Activated T-cell treated with anti-CD3 and anti-CD28 coated beads, Interleukin-2, amount 50 U/mL, for 72 hours (primary cell): ENCODE results near the gene GRPEL1. TPM values are rescaled to one million over a fixed set of nuclear protein-coding genes. Genes with fewer than 3 reads are reported as not detected.
"Not testable (repeated sequence)": the region's sequence is repeated elsewhere in the genome, so short reads cannot be mapped to it uniquely, and the experiment has no call there.

ENCODE experiments used
- ATAC-seq, 2 donors: fragments of 150-1000 bp; cut with Tn5 transposase; replicated peaks in 1 of 2; 2 replicates each; pipeline ENCODE4 v1.10.0; 2021; ENCODE audit warnings: moderate library complexity in 2 of 2, mild to moderate bottlenecking in 1 of 2
- DNase-seq, 2 donors: peaks; one replicate each; pipeline ENCODE4 v3.0.0; 2021 to 2022; ENCODE audit warnings: mixed read lengths in 1 of 2
- H3K27ac Mint-ChIP-seq: one replicate; pipeline ENCODE4 v1.8.0; 2022; ENCODE audit warnings: mild to moderate bottlenecking, moderate library complexity, mixed read lengths
- H3K27me3 Mint-ChIP-seq: one replicate; pipeline ENCODE4 v1.8.0; 2022; ENCODE audit warnings: low read depth, mixed read lengths
- H3K36me3 Mint-ChIP-seq, 2 donors: one replicate each; pipeline ENCODE4 v1.8.0; 2022; ENCODE audit warnings: mixed read lengths in 2 of 2, mild to moderate bottlenecking in 1 of 2; ENCODE audit not compliant: insufficient read depth in 2 of 2
- H3K4me1 Mint-ChIP-seq: one replicate; pipeline ENCODE4 v1.8.0; 2022; ENCODE audit warnings: low read depth, mixed read lengths
- H3K4me3 Mint-ChIP-seq, 2 donors: one replicate each; pipeline ENCODE4 v1.8.0; 2022; ENCODE audit warnings: mild to moderate bottlenecking in 2 of 2, mixed read lengths in 2 of 2, moderate library complexity in 2 of 2
- H3K9me3 Mint-ChIP-seq, 2 donors: one replicate each; pipeline ENCODE4 v1.8.0; 2022; ENCODE audit warnings: mixed read lengths in 2 of 2
- total RNA-seq, 2 donors: library from RNA; stranded (reverse); gene quantifications; one replicate each; pipeline ENCODE4 v1.2.3, GENCODE V29; 2022

Gene GRPEL1
- total RNA-seq, 2 donors from 2014 or later = 47.6 to 65.5 TPM

- peak overlapping the region; percentile 88 to 99 for H3K4me3 Mint-ChIP-seq
- H3K27me3 Mint-ChIP-seq = no peaks in the 10 kb centered on the region
- DNase-seq (peak in 1 of 2 donors; percentile 8), ATAC-seq (no peak)
- H3K9me3 Mint-ChIP-seq = no peaks in the 10 kb centered on the region
- peaks cover 19% of the 10 kb centered on the region for H3K4me1 Mint-ChIP-seq
- H3K27ac Mint-ChIP-seq = no peak overlapping the region
- no peaks in the 10 kb centered on the region for H3K36me3 Mint-ChIP-seq
Observed at GRCh38 chr4:7103607-7104365, 35.9 kb upstream of the GRPEL1 start.

GRCh38 chr4:7103031-7103606, 35.3 kb upstream of the GRPEL1 start:
- Mint-ChIP-seq H3K27ac (peak overlapping the region; percentile 94), H3K27me3 (no peaks in the 10 kb centered on the region), H3K4me1 (peaks cover 19% of the 10 kb centered on the region), H3K9me3 (no peaks in the 10 kb centered on the region), H3K4me3 (peak overlapping the region; percentile 88 to 99), H3K36me3 (no peaks in the 10 kb centered on the region)
- DNase-seq = peak; percentile 86 to 89
- ATAC-seq = peak; percentile 92 to 93

- DNase-seq (peak; percentile 5 to 6), ATAC-seq (peak; percentile 1 to 4)
- H3K9me3 Mint-ChIP-seq, H3K36me3 Mint-ChIP-seq, H3K27me3 Mint-ChIP-seq: not testable (repeated sequence)
- peak overlapping the region; percentile 88 to 99 for H3K4me3 Mint-ChIP-seq
- H3K4me1 Mint-ChIP-seq = peaks cover 19% of the 10 kb centered on the region
- H3K27ac Mint-ChIP-seq = peak overlapping the region; percentile 94
Observed at GRCh38 chr4:7102516-7102909, 34.6 kb upstream of the GRPEL1 start.

GRCh38 chr4:7101692-7102515, 34.0 kb upstream of the GRPEL1 start:
- H3K9me3 Mint-ChIP-seq = no peaks in the 10 kb centered on the region

GRCh38 chr4:7096236-7096635, 28.4 kb upstream of the GRPEL1 start:
- ATAC-seq = no peak
- H3K4me1 Mint-ChIP-seq = peaks cover 1% of the 10 kb centered on the region
- H3K27me3 Mint-ChIP-seq = peaks cover 12% of the 10 kb centered on the region
- DNase-seq = no peak
- H3K9me3 Mint-ChIP-seq = no peaks in the 10 kb centered on the region
- H3K27ac Mint-ChIP-seq = no peak overlapping the region
- no peaks in the 10 kb centered on the region for H3K36me3 Mint-ChIP-seq
- no peak overlapping the region for H3K4me3 Mint-ChIP-seq

More at GRCh38 chr4:7101692-7102515, 34.0 kb upstream of the GRPEL1 start:
- H3K27me3 Mint-ChIP-seq = no peaks in the 10 kb centered on the region
- ATAC-seq (peak; percentile 66 to 67), DNase-seq (peak; percentile 64 to 72)
- peak overlapping the region; percentile 88 to 99 for H3K4me3 Mint-ChIP-seq
- H3K36me3 Mint-ChIP-seq = no peaks in the 10 kb centered on the region
- H3K27ac Mint-ChIP-seq = no peak overlapping the region
- peaks cover 19% of the 10 kb centered on the region for H3K4me1 Mint-ChIP-seq

GRCh38 chr4:7095611-7096155, 27.8 kb upstream of the GRPEL1 start:
- H3K9me3 Mint-ChIP-seq = no peaks in the 10 kb centered on the region
- no peak for ATAC-seq
- H3K36me3 Mint-ChIP-seq = no peaks in the 10 kb centered on the region
- H3K27ac Mint-ChIP-seq = no peak overlapping the region
- H3K4me3 Mint-ChIP-seq = no peak overlapping the region
- no peaks in the 10 kb centered on the region for H3K4me1 Mint-ChIP-seq
- DNase-seq = no peak
- H3K27me3 Mint-ChIP-seq = peaks cover 12% of the 10 kb centered on the region

- DNase-seq (no peak), ATAC-seq (no peak)
- H3K36me3 Mint-ChIP-seq = no peaks in the 10 kb centered on the region
- peaks cover 14% of the 10 kb centered on the region for H3K27me3 Mint-ChIP-seq
- no peak overlapping the region for H3K4me3 Mint-ChIP-seq
- H3K9me3 Mint-ChIP-seq = no peaks in the 10 kb centered on the region
- no peaks in the 10 kb centered on the region for H3K4me1 Mint-ChIP-seq
- no peak overlapping the region for H3K27ac Mint-ChIP-seq
Observed at GRCh38 chr4:7094916-7095315, 27.1 kb upstream of the GRPEL1 start.

- H3K9me3 Mint-ChIP-seq = no peaks in the 10 kb centered on the region
- ATAC-seq (no peak), DNase-seq (no peak)
- H3K36me3 Mint-ChIP-seq = peaks cover 0 to 1% of the 10 kb centered on the region in 2 donors
- H3K27me3 Mint-ChIP-seq = peaks cover 22% of the 10 kb centered on the region
- H3K27ac Mint-ChIP-seq = no peak overlapping the region
- H3K4me3 Mint-ChIP-seq = no peak overlapping the region
- H3K4me1 Mint-ChIP-seq = no peaks in the 10 kb centered on the region
Observed at GRCh38 chr4:7092026-7092425, 24.2 kb upstream of the GRPEL1 start.

GRCh38 chr4:7089213-7089986, 21.5 kb upstream of the GRPEL1 start:
- peaks cover 28% of the 10 kb centered on the region for H3K27me3 Mint-ChIP-seq
- peaks cover 0 to 3% of the 10 kb centered on the region in 2 donors for H3K9me3 Mint-ChIP-seq
- H3K4me3 Mint-ChIP-seq = no peak overlapping the region
- no peaks in the 10 kb centered on the region for H3K4me1 Mint-ChIP-seq
- DNase-seq (no peak), ATAC-seq (no peak)
- H3K36me3 Mint-ChIP-seq = peaks cover 2% of the 10 kb centered on the region in 2 donors
- H3K27ac Mint-ChIP-seq = no peak overlapping the region

GRCh38 chr4:7087036-7087435, 19.2 kb upstream of the GRPEL1 start:
- peaks cover 2% of the 10 kb centered on the region in 2 donors for H3K36me3 Mint-ChIP-seq
- no peaks in the 10 kb centered on the region for H3K4me1 Mint-ChIP-seq
- ATAC-seq (no peak), DNase-seq (no peak)
- H3K4me3 Mint-ChIP-seq = no peak overlapping the region
- H3K9me3 Mint-ChIP-seq = peaks cover 0 to 3% of the 10 kb centered on the region in 2 donors
- no peak overlapping the region for H3K27ac Mint-ChIP-seq
- H3K27me3 Mint-ChIP-seq = peaks cover 20% of the 10 kb centered on the region

- Mint-ChIP-seq H3K27me3 (peaks cover 20% of the 10 kb centered on the region), H3K4me3 (no peak overlapping the region), H3K27ac (no peak overlapping the region), H3K4me1 (no peaks in the 10 kb centered on the region), H3K36me3 (peaks cover 2% of the 10 kb centered on the region in 2 donors), H3K9me3 (peaks cover 0 to 3% of the 10 kb centered on the region in 2 donors)
- DNase-seq = no peak
- no peak for ATAC-seq
Observed at GRCh38 chr4:7086384-7086783, 18.5 kb upstream of the GRPEL1 start.

GRCh38 chr4:7084564-7084961, 16.7 kb upstream of the GRPEL1 start:
- Mint-ChIP-seq H3K27me3 (peaks cover 27% of the 10 kb centered on the region), H3K4me3 (peak overlapping the region in 1 of 2 donors; percentile 49)
- not testable (repeated sequence) for DNase-seq, H3K9me3 Mint-ChIP-seq, H3K36me3 Mint-ChIP-seq, H3K27ac Mint-ChIP-seq, ATAC-seq, H3K4me1 Mint-ChIP-seq
